MG63 (cell line): ENCODE measurements around the gene HOXC11. TPM values are rescaled to one million over a fixed set of nuclear protein-coding genes. Genes with fewer than 3 reads are reported as not detected.

ENCODE experiments used
- DNase-seq: peaks from one replicate; pipeline ENCODE4 v3.0.0-alpha.2; 2020
- H3K27me3 ChIP-seq: fragments of 250-450 bp; sonication (Bioruptor Pico); 2 replicates; pipeline ENCODE4 v1.5.1; 2020; ENCODE audit warnings: mild to moderate bottlenecking, moderate library complexity
- H3K36me3 ChIP-seq: fragments of 250-450 bp; sonication (Bioruptor Pico); 2 replicates; pipeline ENCODE4 v1.5.1; 2020; ENCODE audit warnings: mild to moderate bottlenecking, moderate library complexity
- H3K4me3 ChIP-seq: fragments of 250-450 bp; sonication (Bioruptor Pico); 2 replicates; pipeline ENCODE4 v1.5.1; 2020; ENCODE audit warnings: mild to moderate bottlenecking, moderate library complexity
- H3K9me3 ChIP-seq: fragments of 250-450 bp; sonication (Bioruptor Pico); 2 replicates; pipeline ENCODE4 v1.5.1; 2020; ENCODE audit warnings: mild to moderate bottlenecking, moderate library complexity
- total RNA-seq: library from RNA; depleted of rRNA; stranded (reverse); fragments of >200 nt; shearing (Covaris generic); gene quantifications from 2 replicates; pipeline ENCODE4 v1.2.3, GENCODE V29; 2014; ENCODE audit warnings: low replicate concordance

Gene HOXC11
- total RNA-seq, 1 experiment from 2014 or later: 1.3 TPM

DNA sequence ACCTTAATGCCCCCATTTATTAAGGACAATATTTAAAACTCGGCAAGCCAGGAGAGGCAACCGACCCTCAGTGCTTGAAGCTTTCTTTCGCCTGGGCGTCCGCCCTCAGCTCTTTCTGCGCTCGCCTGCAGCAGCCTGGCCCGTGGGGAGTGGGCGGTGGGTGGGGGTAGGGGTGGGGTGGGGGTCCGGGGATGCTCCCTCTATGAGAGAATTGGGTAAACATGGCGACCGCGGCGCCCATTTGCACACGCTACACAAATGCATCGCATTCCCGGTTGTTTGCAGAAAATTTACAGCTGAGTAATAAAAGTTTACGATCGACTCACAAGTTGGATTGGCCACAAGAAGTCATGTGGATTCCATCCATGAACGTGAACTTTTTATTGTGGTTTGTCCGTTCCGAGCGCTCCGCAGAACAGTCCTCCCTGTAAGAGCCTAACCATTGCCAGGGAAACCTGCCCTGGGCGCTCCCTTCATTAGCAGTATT is 43.6 kb downstream of the HOXC11 start:
- Histone ChIP-seq H3K4me3 (peak overlapping the region; percentile 69), H3K36me3 (peaks cover 16% of the 10 kb centered on the region), H3K27me3 (no peaks in the 10 kb centered on the region), H3K9me3 (no peaks in the 10 kb centered on the region)
- peak; percentile 59 for DNase-seq

DNA sequence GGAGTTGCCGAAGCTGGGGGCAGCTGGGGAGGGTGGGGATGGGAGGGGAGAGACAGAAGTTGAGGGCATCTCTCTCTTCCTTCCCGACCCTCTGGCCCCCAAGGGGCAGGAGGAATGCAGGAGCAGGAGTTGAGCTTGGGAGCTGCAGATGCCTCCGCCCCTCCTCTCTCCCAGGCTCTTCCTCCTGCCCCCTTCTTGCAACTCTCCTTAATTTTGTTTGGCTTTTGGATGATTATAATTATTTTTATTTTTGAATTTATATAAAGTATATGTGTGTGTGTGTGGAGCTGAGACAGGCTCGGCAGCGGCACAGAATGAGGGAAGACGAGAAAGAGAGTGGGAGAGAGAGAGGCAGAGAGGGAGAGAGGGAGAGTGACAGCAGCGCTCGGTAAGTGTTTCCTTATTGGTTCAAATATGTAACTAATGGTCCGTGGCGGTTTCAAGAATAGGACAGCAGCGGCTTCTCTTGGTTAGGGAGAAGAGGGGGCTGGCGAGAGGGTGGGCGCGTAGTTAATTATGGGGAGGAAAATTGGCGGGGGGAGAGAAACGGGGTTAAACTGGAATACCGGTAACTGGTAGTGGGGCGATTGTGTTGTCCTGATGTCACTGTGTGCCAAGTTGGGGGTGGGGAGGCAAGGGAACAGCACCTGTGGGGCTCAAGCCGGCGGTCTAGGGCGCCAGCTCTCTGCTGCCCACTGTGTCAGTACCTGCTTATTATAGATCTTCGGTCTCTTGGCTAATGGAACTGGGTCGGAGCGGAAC is 44.3 kb downstream of the HOXC11 start:
- peak; percentile 66 for DNase-seq
- no peaks in the 10 kb centered on the region for H3K9me3 ChIP-seq
- peaks cover 18% of the 10 kb centered on the region for H3K36me3 ChIP-seq
- no peaks in the 10 kb centered on the region for H3K27me3 ChIP-seq
- peak overlapping the region; percentile 69 for H3K4me3 ChIP-seq

DNA sequence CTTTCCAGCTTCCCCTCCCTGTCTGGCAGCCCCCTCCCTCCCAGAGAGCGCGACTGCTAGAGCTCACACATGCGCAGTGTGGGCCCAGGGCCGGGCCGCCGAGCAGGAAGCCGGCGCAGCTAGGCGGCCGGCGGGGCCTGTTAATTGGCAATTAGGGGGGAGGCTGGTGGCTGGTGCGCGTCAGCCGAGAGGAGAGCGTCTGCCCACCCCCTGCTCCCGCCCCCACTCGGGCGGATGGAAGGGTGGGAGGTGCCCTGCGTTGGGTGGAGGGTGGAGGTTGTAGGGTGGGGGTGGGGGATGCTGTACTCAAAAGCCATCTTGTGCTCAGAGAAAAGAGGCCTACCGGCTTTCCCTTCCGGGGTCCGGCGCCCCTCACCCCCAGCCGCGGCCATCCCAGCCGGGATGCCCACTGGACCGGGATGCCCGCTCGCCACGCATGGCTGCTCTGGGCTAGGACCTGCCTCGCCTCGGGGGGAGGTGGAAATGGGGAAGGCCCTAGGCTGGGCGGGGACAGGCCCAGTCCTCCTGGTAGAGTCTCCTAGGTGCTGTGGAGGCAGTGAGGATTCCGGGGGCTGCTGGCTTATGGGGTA is 45.0 kb downstream of the HOXC11 start:
- H3K4me3 ChIP-seq: peak overlapping the region; percentile 69
- DNase-seq: peak; percentile 98
- H3K36me3 ChIP-seq: peaks cover 16% of the 10 kb centered on the region
- no peaks in the 10 kb centered on the region for H3K9me3 ChIP-seq
- no peaks in the 10 kb centered on the region for H3K27me3 ChIP-seq

DNA sequence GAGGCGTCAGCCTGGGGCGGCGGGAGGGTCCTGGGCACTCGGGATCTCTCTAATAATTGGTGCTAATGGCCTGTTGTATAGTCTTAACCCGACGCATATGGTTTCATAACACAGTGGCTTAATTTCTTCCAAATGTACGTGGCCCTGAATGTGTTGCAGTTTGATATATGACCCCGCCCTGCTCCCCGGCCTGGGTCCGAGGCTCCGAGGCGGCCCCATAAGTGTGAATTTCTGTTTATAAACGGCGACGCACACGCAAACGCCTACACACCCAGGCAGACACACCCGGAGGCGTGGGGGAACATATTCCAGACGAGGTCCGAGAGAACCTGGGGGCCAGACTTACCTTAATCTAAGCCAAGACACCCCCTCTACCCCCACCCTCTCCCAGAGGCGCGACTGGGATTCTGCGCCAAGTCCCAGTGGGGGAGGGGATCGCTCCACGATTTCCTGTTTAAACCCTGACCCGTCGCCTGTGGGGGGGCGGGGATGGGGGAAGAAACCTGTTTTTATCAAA is 45.6 kb downstream of the HOXC11 start:
- DNase-seq: peak; percentile 80
- no peaks in the 10 kb centered on the region for H3K27me3 ChIP-seq
- H3K9me3 ChIP-seq: no peaks in the 10 kb centered on the region
- peaks cover 14% of the 10 kb centered on the region for H3K36me3 ChIP-seq
- H3K4me3 ChIP-seq: peak overlapping the region; percentile 69

DNA sequence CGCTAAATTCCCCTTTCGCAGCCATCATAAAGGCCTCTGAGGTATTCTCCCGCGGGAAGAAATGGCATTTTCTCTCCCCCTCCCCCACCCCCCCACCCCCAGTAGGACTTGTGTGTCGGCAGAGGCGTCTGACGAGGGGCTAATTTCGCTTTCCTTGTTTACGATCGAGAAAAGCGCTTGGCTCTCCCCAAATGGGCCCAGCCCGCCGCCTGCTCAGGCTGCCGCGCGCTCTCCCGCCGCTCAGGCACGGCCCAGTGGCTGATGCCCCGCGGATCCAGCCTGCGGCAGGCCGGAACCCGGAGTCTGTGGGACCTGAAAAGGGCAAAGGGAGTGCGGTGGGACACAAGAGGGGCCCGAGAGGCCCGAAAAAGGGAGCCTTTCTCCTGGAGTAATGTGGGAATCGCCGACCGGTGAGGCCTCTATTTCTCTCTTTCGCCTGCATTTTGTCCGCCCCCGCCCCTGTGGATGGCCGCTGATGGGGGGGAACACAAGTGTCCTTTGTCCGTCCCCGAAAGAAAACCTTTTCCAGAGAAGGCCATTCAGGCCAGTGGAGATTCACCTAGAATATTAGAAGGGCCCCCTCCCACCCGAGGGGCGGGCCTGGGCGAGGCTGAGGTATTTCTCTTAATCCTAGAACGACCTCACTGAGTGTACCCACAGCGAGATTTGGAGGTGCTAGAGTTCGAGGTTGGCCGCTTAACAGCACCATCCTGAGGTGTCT is 46.3 kb downstream of the HOXC11 start:
- peak; percentile 63 for DNase-seq
- peaks cover 14% of the 10 kb centered on the region for H3K36me3 ChIP-seq
- H3K9me3 ChIP-seq: no peaks in the 10 kb centered on the region
- no peaks in the 10 kb centered on the region for H3K27me3 ChIP-seq
- peak overlapping the region; percentile 69 for H3K4me3 ChIP-seq

DNA sequence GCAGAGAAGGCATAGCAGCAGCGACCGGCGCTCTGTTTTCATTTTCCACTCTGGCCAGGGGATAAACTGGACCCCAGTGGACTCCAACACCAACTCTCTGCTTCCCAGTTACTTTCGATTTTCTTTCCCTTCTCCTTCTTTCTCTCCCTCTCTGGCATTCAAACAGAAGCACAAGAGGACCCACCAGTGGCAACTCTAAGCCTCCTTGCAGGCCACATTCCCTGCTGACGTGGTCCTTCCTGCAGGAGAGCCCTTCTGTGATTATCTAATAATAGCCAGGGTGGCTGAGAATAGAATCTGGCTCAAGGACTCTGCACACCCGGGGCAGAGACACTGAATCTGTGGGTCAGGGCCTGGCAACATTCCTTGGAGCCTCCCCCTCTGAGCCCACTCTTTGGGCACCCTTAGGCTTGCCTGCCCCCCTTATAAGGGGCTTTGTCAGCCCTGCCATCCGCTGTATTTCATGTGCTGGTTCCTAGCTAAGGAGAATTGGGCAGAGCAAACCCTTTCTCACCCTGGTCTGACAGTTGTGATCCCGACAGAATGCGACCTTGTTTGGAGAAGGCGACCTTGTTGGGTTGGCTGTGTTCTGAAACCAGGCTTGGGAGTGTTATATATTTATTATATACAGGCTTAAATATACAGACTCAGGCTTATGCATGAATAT is 47.1 kb downstream of the HOXC11 start:
- H3K27me3 ChIP-seq: no peaks in the 10 kb centered on the region
- no peaks in the 10 kb centered on the region for H3K9me3 ChIP-seq
- peak; percentile 59 for DNase-seq
- H3K4me3 ChIP-seq: peak overlapping the region; percentile 69
- peaks cover 14% of the 10 kb centered on the region for H3K36me3 ChIP-seq

DNA sequence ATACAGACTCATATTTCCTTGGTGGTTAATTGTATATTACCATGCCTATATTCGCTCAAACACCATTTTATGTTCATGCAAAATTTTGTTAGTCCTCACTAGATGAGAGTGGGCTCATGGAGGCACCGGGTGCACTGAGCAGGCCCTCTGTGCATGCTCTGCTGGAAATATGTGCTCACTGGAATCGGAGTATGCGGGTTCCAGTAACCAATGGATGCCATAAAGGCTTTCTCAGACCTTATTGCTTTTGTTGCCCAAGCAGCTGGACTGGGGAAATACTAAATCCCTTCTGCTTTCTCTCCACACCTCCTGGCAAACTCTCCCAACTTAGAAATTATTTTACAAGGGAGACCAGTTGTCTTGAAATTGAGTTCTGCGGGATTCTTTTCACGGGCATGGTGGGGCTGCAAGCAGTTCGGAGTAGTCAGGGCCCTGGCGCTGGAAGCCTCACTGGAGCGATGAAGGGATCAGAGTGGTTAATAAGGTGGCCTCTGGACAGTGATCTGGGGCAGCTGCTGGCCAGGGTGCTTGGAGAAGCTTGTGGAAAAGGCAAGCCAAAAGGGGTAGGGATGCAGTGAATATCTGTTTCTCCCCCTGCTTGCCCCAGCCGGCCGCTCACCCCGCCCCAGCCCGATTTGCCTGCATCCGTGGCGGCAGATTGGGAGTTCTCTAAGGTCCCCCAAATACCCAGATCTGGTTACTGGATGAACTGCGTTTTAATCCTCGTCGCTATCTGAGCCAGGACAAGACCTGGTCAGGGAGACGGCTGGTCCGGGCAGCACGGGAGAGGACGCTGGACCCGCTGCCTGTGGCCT is 47.9 kb downstream of the HOXC11 start:
- Histone ChIP-seq H3K9me3 (no peaks in the 10 kb centered on the region), H3K27me3 (no peaks in the 10 kb centered on the region), H3K4me3 (peak overlapping the region; percentile 69), H3K36me3 (peaks cover 14% of the 10 kb centered on the region)
- no peak for DNase-seq

DNA sequence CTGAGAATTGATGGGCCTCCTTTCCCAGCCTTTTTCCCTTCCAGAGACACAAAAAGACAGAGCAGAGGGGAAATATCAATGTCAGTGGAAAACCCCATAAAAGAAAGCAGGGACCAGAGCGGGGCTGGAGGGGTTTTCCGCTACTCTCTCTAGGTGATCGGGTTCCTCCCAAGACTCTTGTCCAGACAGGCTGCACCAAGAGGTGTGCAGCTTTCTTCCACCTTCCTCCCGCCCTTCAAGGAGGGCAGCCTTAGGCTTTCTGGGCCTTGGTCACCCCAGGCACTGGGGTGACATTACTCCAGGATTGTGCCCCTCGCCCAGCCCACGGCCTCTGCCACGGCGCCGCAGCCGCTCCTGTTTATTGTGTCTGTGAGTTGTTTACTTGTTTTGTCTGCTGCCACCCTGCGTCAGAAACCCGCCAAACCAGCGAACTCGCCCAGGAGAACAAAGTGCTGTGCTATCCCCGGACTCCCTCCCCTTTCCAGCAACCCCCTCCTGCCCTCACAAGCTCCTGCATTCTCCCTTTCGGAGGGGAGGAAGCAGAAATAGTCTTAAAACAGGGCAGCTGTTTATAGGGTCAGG is 48.6 kb downstream of the HOXC11 start:
- Histone ChIP-seq H3K36me3 (peaks cover 14% of the 10 kb centered on the region), H3K9me3 (no peaks in the 10 kb centered on the region), H3K4me3 (peak overlapping the region; percentile 69), H3K27me3 (no peaks in the 10 kb centered on the region)
- DNase-seq: peak; percentile 58

DNA sequence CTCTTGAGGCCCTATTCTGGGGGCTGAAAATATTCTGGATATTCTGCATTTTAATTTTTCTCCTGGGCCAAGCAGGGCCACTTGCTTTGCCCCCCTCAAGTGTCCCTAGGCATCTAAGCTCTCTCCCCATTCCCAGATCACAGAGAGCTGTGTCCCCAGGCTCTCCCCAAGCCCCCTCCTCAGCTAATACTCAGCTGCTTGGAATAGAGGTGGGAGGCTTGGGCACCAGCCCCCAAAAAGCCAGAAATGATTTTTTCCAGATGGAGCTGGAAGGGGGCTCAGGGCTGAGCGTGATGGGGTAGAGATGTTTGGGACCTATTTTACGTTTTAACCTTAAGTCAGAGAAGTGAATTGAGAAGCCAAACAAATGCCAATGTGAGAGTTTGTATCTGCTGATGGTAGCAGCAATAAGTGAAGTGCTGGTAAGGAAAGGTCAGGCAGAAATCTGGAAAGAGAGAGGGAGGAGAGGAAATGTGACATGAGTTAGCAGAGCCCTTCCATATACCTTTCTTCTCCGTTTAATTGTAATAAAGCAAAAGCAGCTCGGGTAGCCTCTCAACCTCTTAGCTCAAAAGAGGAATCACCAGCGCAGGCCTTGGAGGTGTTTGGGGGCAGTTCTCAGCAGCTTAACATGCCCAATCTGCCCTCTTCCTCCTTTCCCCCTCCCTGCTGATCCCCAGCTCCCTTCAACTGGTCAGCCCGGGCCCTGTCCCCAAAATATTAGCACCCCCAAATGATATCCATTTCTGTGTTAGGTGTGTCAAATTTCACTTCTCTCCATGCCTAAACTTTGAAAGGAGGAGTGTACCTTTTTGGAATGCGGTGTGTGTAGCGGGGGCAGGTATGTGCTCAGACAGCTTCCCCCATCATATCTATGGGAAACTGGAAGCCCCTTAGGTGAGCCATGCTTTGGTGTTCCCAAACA is 50.3 kb downstream of the HOXC11 start:
- Histone ChIP-seq H3K9me3 (no peaks in the 10 kb centered on the region), H3K27me3 (no peaks in the 10 kb centered on the region), H3K4me3 (peak overlapping the region; percentile 29), H3K36me3 (peaks cover 18% of the 10 kb centered on the region)
- DNase-seq: no peak

DNA sequence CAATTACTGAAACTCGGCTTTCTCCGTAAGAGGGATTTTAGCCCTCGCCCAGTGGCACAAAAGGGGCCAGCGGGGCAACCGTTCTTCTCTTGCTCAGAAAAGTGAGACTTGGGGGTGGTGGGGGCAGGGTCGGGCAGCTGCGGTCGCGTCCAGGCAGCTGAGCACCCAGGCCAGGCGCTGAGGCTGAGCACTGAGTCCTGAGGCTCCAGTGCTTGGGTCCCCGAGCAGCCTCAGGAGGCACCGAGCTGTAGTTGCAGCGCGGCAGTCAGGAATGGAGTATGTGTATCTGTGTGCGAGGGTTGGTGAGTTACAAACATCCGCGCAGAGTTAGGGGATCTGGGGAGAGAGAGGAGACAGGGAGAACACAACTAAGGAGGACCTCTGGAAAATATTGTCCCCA is 51.2 kb downstream of the HOXC11 start:
- H3K4me3 ChIP-seq: peak overlapping the region; percentile 29
- no peaks in the 10 kb centered on the region for H3K9me3 ChIP-seq
- H3K36me3 ChIP-seq: peaks cover 26% of the 10 kb centered on the region
- peak; percentile 45 for DNase-seq
- H3K27me3 ChIP-seq: no peaks in the 10 kb centered on the region

DNA sequence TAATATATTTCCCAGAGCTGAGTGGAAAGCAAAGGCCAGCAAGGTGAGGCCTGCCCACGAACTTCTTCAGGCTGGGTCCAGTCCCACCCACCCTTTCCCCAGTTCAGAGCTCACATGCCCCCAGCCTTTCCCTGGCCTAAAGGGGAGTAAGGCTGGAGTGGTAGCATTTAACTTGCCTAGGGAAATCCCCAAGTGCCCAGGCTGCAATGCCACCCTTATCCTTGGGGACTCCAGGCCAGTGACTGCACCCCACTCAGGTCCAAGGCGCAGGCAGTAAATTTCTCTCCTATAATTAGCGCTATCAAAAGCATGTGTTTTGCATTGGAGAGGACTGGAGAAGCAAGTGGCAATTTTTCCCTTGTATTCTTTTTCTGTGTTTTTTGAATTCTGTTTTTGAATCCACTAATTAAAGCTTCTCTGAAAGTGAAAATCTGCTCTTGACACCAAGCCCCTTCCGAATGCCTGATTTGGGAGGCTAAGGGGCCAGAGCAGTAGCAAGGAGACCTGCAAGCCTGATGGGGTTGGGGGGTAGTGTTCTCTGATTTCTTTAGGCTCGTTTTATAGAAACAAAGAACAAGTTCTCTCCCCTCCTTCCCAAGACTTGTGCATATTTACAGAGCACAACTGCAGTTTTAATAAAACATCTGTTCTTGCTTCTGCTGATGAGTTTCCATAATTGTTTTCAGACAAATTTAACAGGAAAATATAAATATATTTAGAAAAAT is 51.8 kb downstream of the HOXC11 start:
- Histone ChIP-seq H3K4me3 (peak overlapping the region; percentile 29), H3K36me3 (peaks cover 27% of the 10 kb centered on the region), H3K27me3 (no peaks in the 10 kb centered on the region), H3K9me3 (no peaks in the 10 kb centered on the region)
- no peak for DNase-seq

DNA sequence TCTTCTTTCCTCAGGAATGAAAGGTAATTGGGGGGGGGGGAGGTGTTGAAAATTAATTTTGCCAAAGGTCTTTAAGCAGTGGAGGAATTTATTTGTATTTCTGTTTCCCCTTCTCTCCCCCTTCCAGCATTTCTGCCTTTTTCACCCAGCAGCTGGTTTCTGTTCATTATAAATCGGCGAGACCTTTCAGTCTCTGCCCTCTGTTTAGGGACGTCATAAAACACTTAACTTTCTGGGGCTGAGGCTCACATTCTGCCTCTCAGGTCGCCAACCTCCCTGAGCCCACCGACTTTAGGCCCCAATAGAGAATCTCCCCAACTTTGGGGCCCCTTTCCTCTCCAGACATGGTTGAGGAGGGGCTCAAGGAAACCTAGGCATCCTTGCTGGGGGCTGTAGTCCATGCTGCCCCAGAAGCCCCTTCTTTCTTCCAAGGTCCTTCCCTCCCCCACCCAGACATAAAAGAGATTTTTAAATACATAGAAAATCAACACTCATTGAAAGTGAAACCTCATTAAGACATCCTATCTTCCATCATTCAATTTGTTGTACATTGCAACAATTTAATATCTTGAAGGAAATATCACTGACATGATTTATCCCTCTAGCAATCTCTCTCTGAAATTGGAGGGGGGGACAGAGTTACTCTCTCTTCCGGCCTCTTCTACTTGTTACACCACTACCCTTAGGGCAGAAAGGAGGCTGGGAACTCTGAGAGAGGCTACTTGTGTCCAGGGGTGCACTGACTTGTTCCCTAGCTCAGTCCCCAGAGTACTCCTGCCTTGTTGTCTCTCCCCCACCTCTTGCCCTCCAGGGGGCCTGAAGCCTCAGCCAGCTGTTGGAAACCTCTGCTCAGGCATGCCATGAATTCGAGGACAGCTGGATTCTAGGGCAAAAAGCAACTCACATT is 52.8 kb downstream of the HOXC11 start:
- no peaks in the 10 kb centered on the region for H3K27me3 ChIP-seq
- H3K4me3 ChIP-seq: peak overlapping the region; percentile 20
- H3K9me3 ChIP-seq: no peaks in the 10 kb centered on the region
- H3K36me3 ChIP-seq: peaks cover 29% of the 10 kb centered on the region
- peak; percentile 40 for DNase-seq

DNA sequence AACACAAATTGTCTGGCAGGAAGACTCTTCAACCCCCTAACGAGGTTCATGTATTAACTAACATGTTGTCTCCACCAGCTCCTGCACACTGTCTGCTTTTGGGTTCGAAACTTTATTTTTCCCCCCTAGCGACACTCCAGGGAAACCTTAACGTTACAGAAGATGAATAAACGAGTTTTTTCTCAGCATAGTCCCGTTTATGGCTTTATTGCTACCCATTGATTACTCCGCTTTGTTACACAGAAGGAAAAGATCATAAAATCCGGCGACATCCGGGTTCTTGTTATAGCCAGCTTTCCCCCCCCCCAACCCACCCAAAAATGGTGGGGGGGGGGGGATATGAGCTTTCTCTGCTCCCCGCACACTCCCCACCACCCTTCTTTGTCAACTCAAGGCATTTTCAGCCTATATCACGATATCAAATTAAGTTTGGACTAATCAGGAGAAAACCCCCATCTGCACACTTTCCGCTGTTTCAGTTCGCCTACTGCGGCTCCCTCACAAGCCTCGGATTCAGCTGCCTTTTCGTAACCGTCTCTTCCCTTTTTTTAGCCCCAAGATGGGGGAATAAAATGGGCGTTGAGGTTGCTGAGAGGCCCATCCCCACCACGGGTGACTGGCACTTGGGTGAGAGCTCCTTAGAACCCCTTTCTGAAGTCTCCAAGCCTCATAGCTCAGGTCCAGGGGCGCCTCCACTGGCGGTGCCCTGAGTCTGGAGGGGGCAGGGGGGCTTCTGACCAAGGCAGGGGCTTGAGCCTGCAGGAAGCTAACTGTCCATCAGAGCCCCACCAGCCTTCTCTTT is 53.9 kb downstream of the HOXC11 start:
- Histone ChIP-seq H3K4me3 (no peak overlapping the region), H3K36me3 (peaks cover 33% of the 10 kb centered on the region), H3K9me3 (no peaks in the 10 kb centered on the region), H3K27me3 (no peaks in the 10 kb centered on the region)
- no peak for DNase-seq
